ENCODE measurements around the gene IL20RB. TPM values are rescaled to one million over a fixed set of nuclear protein-coding genes. Genes with fewer than 3 reads are reported as not detected.

Gene IL20RB
- polyA plus RNA-seq, 3 donors = 0.16 to 1.2 TPM; not detected in 1

- Mint-ChIP-seq H3K4me1 (peaks cover 33% of the 10 kb centered on the region), H3K27me3 (ENCODE audit: low read depth in 3 of 3) (no peaks in the 10 kb centered on the region), H3K27ac (no peak overlapping the region), H3K9me3 (no peaks in the 10 kb centered on the region), H3K36me3 (peaks cover 20 to 24% of the 10 kb centered on the region in 2 donors), H3K4me3 (no peak overlapping the region)
- Histone ChIP-seq H2AFZ (ENCODE audit: insufficient read depth, low read depth, low read length, poor library complexity, severe bottlenecking) (no peak overlapping the region), H4K20me1 (ENCODE audit: insufficient read depth, low read length) (peaks cover 5% of the 10 kb centered on the region), H3K27me3 (ENCODE audit: control insufficient read depth in 2 of 2, insufficient read depth in 2 of 2, low read length in 2 of 2) (no peaks in the 10 kb centered on the region), H3K27ac (ENCODE audit: low read depth in 1 of 2, low read length in 2 of 2) (peak overlapping the region in 1 of 2 donors; percentile 50), H3K9me3 (replicated peaks in 1 of 2; ENCODE audit: control insufficient read depth in 1 of 2, insufficient read depth in 1 of 2, low read length in 2 of 2) (no peaks in the 10 kb centered on the region), H3K9ac (ENCODE audit: insufficient read depth, low read length, poor library complexity, severe bottlenecking) (no peak overlapping the region), H3K4me2 (replicated peaks; ENCODE audit: extremely low read depth, low read length, poor library complexity, severe bottlenecking) (no peak overlapping the region), H3K4me3 (replicated peaks in 1 of 3; ENCODE audit: low read depth in 2 of 3, low read length in 3 of 3) (no peak overlapping the region), H3K36me3 (replicated peaks in 1 of 2; ENCODE audit: control insufficient read depth in 1 of 2, insufficient read depth in 2 of 2, low read length in 2 of 2) (peaks cover 9 to 24% of the 10 kb centered on the region in 2 donors), H3K79me2 (ENCODE audit: insufficient read depth, low read length) (peaks cover 1% of the 10 kb centered on the region), H3K4me1 (ENCODE audit: control insufficient read depth in 1 of 2, insufficient read depth in 2 of 2, low read length in 2 of 2) (peaks cover 13 to 32% of the 10 kb centered on the region in 2 donors)
- no peak for TF ChIP-seq CTCF (IDR thresholded peaks at IDR 0.05)
- intact Hi-C loops (cut with micrococcal nuclease) = no loop called here
- WGBS (ENCODE audit: insufficient coverage) = no CpG with 5 or more reads among the region's 2 CpGs
- no peak for DNase-seq
Measured at GRCh38 chr3:136949708-136950107, 8.1 kb upstream of the IL20RB start.

GRCh38 chr3:136950623-136951022 lies 7.2 kb upstream of the IL20RB start:
- no CpG with 5 or more reads among the region's 1 CpG for WGBS (ENCODE audit: insufficient coverage)
- Histone ChIP-seq H3K27ac (ENCODE audit: low read depth in 1 of 2, low read length in 2 of 2) (peak overlapping the region in 1 of 2 donors; percentile 50), H3K79me2 (ENCODE audit: insufficient read depth, low read length) (no peaks in the 10 kb centered on the region), H3K4me1 (ENCODE audit: control insufficient read depth in 1 of 2, insufficient read depth in 2 of 2, low read length in 2 of 2) (peaks cover 13 to 36% of the 10 kb centered on the region in 2 donors), H3K4me2 (replicated peaks; ENCODE audit: extremely low read depth, low read length, poor library complexity, severe bottlenecking) (no peak overlapping the region), H4K20me1 (ENCODE audit: insufficient read depth, low read length) (peaks cover 3% of the 10 kb centered on the region), H2AFZ (ENCODE audit: insufficient read depth, low read depth, low read length, poor library complexity, severe bottlenecking) (no peak overlapping the region), H3K27me3 (ENCODE audit: control insufficient read depth in 2 of 2, insufficient read depth in 2 of 2, low read length in 2 of 2) (no peaks in the 10 kb centered on the region), H3K9ac (ENCODE audit: insufficient read depth, low read length, poor library complexity, severe bottlenecking) (no peak overlapping the region), H3K9me3 (replicated peaks in 1 of 2; ENCODE audit: control insufficient read depth in 1 of 2, insufficient read depth in 1 of 2, low read length in 2 of 2) (no peaks in the 10 kb centered on the region), H3K36me3 (replicated peaks in 1 of 2; ENCODE audit: control insufficient read depth in 1 of 2, insufficient read depth in 2 of 2, low read length in 2 of 2) (peaks cover 7 to 21% of the 10 kb centered on the region in 2 donors), H3K4me3 (replicated peaks in 1 of 3; ENCODE audit: low read depth in 2 of 3, low read length in 3 of 3) (no peak overlapping the region)
- intact Hi-C loops (cut with micrococcal nuclease) = no loop called here
- TF ChIP-seq CTCF (IDR thresholded peaks at IDR 0.05) = no peak
- Mint-ChIP-seq H3K4me1 (peaks cover 40% of the 10 kb centered on the region), H3K27ac (peak overlapping the region in 3 of 7 donors; percentile 31 to 60 (median 42)), H3K9me3 (no peaks in the 10 kb centered on the region), H3K36me3 (peaks cover 16 to 20% of the 10 kb centered on the region in 2 donors), H3K27me3 (ENCODE audit: low read depth in 3 of 3) (peaks cover 0 to 1% (median 1%) of the 10 kb centered on the region in 3 donors), H3K4me3 (no peak overlapping the region)
- peak; percentile 4 to 13 (median 8) for DNase-seq
